AG09319 (cell line): ENCODE measurements around the gene GFER.

Experiments
- DNase-seq: peaks from one replicate; pipeline ENCODE4 v3.0.0-alpha.2; 2010; ENCODE audit warnings: low read depth; ENCODE audit errors: extremely low read depth
- CTCF ChIP-seq: IDR thresholded peaks from 2 replicates; pipeline ENCODE4 v1.5.1; 2011; ENCODE audit warnings: low read depth, mild to moderate bottlenecking, inconsistent platforms, low read length, moderate library complexity

The GFER gene

GRCh38 chr16:2025251-2025650 is 41.3 kb downstream of the GFER start:
- no peak for TF ChIP-seq CTCF
- DNase-seq, result no peak

- TF ChIP-seq CTCF, result no peak
- no peak for DNase-seq
Observed at GRCh38 chr16:2025878-2026460, 42.0 kb downstream of the GFER start.

GRCh38 chr16:2026461-2027023 is 42.5 kb downstream of the GFER start, which contains the start of gene NHERF2:
Gene NHERF2, plus strand, starts transcription at chr16:2026902. Its CDS starts 104 bp downstream, at chr16:2027006.
- DNase-seq, result no peak
- no peak for TF ChIP-seq CTCF

- no peak; the same call in 1 of the 2 replicates for TF ChIP-seq CTCF
- no peak for DNase-seq
Observed at GRCh38 chr16:2027024-2028010, 43.3 kb downstream of the GFER start.

GRCh38 chr16:2028146-2028545 is 44.2 kb downstream of the GFER start:
- no peak for TF ChIP-seq CTCF
- DNase-seq, result no peak

- no peak for TF ChIP-seq CTCF
- no peak for DNase-seq
Observed at GRCh38 chr16:2028620-2029220, 44.7 kb downstream of the GFER start.
